Sigmoid colon (tissue), 7 donors: ENCODE data around the gene CENPW. TPM values are rescaled to one million over a fixed set of nuclear protein-coding genes. Genes with fewer than 3 reads are reported as not detected.

Source experiments
- DNase-seq: peaks from one replicate; pipeline ENCODE4 v3.0.0-alpha.2; 2019
- H3K27ac ChIP-seq, 4 donors: fragments of 200-600 bp; sonication (generic); one replicate each; pipeline ENCODE4 v1.5.1; 2016 to 2019; ENCODE audit warnings: mild to moderate bottlenecking in 1 of 4
- H3K27me3 ChIP-seq, 3 donors: fragments of 200-600 bp; sonication (generic); one replicate each; pipeline ENCODE4 v1.5.1; 2019; ENCODE audit warnings: mild to moderate bottlenecking in 1 of 3
- H3K36me3 ChIP-seq, 4 donors: fragments of 200-600 bp; sonication (generic); one replicate each; pipeline ENCODE4 v1.5.1; 2016 to 2019
- H3K4me1 ChIP-seq, 4 donors: fragments of 200-600 bp; sonication (generic); one replicate each; pipeline ENCODE4 v1.5.1; 2017 to 2019
- H3K4me3 ChIP-seq, 4 donors: fragments of 200-600 bp; sonication (generic); one replicate each; pipeline ENCODE4 v1.5.1; 2017 to 2019; ENCODE audit warnings: mild to moderate bottlenecking in 2 of 4, moderate library complexity in 1 of 4
- H3K9me3 ChIP-seq, 4 donors: fragments of 200-600 bp in 3 of 4; sonication (generic) in 3 of 4; one replicate each; pipeline versions ENCODE4 v1.5.1 to v1.6.1; 2013 to 2019
- EP300 ChIP-seq, 4 donors: sonication (generic); formaldehyde crosslinking; IDR thresholded peaks; one replicate each; pipeline ENCODE4 v1.6.1; 2017; ENCODE audit warnings: antibody characterized with exemption in 4 of 4
- POLR2A ChIP-seq, 2 donors: fragments of 450-650 bp; IDR thresholded peaks; one replicate each; pipeline ENCODE4 v1.6.1; 2016; ENCODE audit warnings: antibody characterized with exemption in 2 of 2, mild to moderate bottlenecking in 2 of 2, moderate library complexity in 2 of 2
- POLR2AphosphoS5 ChIP-seq, 4 donors: sonication (generic); formaldehyde crosslinking; IDR thresholded peaks; one replicate each; pipeline ENCODE4 v1.6.1; 2017; ENCODE audit warnings: antibody characterized with exemption in 4 of 4
- WGBS, 2 donors: extraction: QIAGEN DNeasy Blood & Tissue Kit; methylation state at CpG; one replicate each; pipeline ENCODE4 v1.1.7; 2013; 5-methylcytosine and 5-hydroxymethylcytosine counted together
- intact Hi-C: fragments of 100-400 bp; cut with DNase I; formaldehyde crosslinking; loops from one replicate; pipeline ENCODE4 v1.15.1; 2023
- polyA plus RNA-seq, 3 donors: library from polyadenylated mRNA; stranded (reverse); fragments of 200-250 nt; gene quantifications; one replicate each; pipeline ENCODE4 v1.2.3, GENCODE V29; 2013
- total RNA-seq, 4 donors: library from RNA; depleted of rRNA; stranded (reverse); fragments of >200 nt; gene quantifications; one replicate each; pipeline ENCODE4 v1.1.0, GENCODE V29; 2016
- TF ChIP-seq, protein P1 (sequence below), 4 experiments: fragments of 450-650 bp in 3 of 4; fragments of 200-600 bp in 1 of 4; IDR thresholded peaks; one replicate each; pipeline ENCODE4 v1.5.1; 2016 to 2019; ENCODE audit warnings: antibody characterized with exemption in 4 of 4, mild to moderate bottlenecking in 3 of 4, moderate library complexity in 2 of 4
- donor health status: healthy with polysubstance abuse.
- donor health status: Bipolar disorder and iron deficiency.
- donor health status: healthy.

Gene CENPW
- total and polyA plus RNA-seq, 7 donors, result 1.9 to 37.1 (median 5.2) TPM

DNA sequence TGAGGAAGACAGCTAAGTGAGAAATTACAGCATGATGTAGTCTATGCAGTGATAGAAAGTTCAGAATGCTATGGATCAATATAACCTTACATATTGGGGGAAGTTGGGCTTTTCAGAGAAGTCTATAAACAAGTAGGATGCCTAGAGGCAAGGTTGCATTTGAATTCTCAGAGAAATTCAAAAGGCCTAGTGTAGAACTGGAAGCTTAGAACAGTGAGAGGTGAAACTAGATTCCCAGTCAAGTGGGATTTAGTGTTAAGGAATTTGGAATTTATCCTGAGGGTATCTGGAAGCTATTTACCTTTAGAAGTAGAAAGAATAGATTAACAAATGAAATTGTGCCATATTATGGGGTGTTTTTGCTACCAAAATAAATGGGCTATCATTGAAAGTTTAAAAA lies 4.3 kb downstream of the CENPW start:
- no peaks in the 10 kb centered on the region for H3K27me3 ChIP-seq
- H3K27ac ChIP-seq, result no peak overlapping the region
- H3K4me3 ChIP-seq, result no peak overlapping the region
- intact Hi-C loops, result no loop called here
- no peaks in the 10 kb centered on the region for H3K9me3 ChIP-seq
- DNase-seq, result no peak
- H3K4me1 ChIP-seq, result peaks cover 0 to 16% (median 10%) of the 10 kb centered on the region in 4 donors
- H3K36me3 ChIP-seq, result no peaks in the 10 kb centered on the region
- TF ChIP-seq POLR2AphosphoS5 (IDR thresholded peaks at IDR 0.05), result no peak
- TF ChIP-seq, protein P1, sequence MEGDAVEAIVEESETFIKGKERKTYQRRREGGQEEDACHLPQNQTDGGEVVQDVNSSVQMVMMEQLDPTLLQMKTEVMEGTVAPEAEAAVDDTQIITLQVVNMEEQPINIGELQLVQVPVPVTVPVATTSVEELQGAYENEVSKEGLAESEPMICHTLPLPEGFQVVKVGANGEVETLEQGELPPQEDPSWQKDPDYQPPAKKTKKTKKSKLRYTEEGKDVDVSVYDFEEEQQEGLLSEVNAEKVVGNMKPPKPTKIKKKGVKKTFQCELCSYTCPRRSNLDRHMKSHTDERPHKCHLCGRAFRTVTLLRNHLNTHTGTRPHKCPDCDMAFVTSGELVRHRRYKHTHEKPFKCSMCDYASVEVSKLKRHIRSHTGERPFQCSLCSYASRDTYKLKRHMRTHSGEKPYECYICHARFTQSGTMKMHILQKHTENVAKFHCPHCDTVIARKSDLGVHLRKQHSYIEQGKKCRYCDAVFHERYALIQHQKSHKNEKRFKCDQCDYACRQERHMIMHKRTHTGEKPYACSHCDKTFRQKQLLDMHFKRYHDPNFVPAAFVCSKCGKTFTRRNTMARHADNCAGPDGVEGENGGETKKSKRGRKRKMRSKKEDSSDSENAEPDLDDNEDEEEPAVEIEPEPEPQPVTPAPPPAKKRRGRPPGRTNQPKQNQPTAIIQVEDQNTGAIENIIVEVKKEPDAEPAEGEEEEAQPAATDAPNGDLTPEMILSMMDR (IDR thresholded peaks at IDR 0.05), result no peak
- TF ChIP-seq EP300 (IDR thresholded peaks at IDR 0.05), result no peak
- TF ChIP-seq POLR2A (IDR thresholded peaks at IDR 0.05), result no peak

DNA sequence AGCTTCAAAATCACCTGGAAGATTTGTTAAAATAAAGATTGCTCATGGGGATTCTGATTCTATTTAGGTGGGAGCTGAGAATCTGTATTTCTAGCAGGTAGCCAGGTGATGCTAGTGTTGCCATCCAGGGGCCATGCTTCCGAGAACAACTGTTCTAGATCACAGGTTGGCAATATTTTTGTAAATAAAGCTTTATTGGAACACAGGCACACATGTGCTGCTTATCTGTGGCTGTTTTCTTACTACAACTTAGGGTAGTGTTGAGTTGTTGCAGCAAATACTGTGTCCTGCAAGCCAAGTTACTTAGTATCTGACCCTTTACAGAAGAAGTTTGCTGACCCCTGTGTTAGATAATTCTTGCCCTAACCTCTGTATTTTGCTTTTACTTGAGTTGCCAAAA lies 12.0 kb downstream of the CENPW start:
- intact Hi-C loops, result no loop called here
- TF ChIP-seq POLR2A (IDR thresholded peaks at IDR 0.05), result no peak
- no peak for TF ChIP-seq EP300 (IDR thresholded peaks at IDR 0.05)
- Histone ChIP-seq H3K4me1 (no peaks in the 10 kb centered on the region), H3K27me3 (no peaks in the 10 kb centered on the region), H3K27ac (no peak overlapping the region), H3K36me3 (no peaks in the 10 kb centered on the region), H3K4me3 (no peak overlapping the region), H3K9me3 (peaks cover 0 to 6% (median 0%) of the 10 kb centered on the region in 4 donors)
- WGBS, 2 donors, result 96 to 99% methylated on average over 1 of the region's 1 CpG
- DNase-seq, result no peak

DNA sequence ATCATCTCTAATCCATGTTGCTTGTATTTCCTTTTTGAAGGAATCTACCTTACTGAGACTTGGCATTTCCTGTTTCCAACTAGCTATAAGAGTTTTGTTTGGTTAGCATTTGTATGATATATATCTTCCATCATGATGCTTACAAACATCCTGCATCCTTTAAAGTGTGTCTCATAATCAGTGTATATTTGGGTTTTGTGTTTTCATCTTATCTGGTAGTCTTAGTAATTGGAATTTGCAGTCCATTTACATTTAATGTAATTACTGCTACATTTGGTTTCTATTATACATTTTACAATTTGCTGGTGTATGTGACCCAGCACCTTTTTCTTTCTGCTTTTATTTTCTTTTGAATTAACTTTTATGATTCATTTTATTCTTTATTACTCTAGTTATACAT lies 12.6 kb downstream of the CENPW start:
- Histone ChIP-seq H3K36me3 (no peaks in the 10 kb centered on the region), H3K4me3 (no peak overlapping the region), H3K4me1 (no peaks in the 10 kb centered on the region), H3K27ac (no peak overlapping the region), H3K9me3 (peaks cover 0 to 7% (median 0%) of the 10 kb centered on the region in 4 donors), H3K27me3 (no peaks in the 10 kb centered on the region)
- intact Hi-C loops, result no loop called here
- TF ChIP-seq POLR2A (IDR thresholded peaks at IDR 0.05) (no peak), POLR2AphosphoS5 (IDR thresholded peaks at IDR 0.05) (no peak)
- TF ChIP-seq, protein P1 (IDR thresholded peaks at IDR 0.05), result no peak
- no peak for DNase-seq

DNA sequence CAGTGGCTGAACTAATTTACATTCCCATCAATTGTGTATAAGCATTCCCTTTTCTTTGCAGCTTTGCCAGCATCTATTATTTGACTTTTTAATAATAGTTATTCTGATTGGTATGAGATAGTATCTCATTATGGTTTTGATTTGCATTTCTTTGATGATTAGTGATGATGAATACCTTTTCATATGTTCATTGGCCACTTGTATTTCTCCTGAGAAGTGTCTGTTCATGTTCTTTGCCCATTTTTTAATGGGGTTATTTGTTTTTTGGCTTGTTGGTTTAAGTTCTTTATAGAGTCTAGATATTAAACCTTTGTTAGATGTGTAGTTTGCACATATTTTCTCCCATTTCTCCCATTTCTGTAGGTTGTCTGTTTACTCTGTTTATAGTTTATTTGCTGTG lies 16.6 kb downstream of the CENPW start:
- Histone ChIP-seq H3K4me3 (no peak overlapping the region), H3K27me3 (no peaks in the 10 kb centered on the region), H3K4me1 (no peaks in the 10 kb centered on the region), H3K36me3 (no peaks in the 10 kb centered on the region), H3K9me3 (peaks cover 0 to 7% (median 0%) of the 10 kb centered on the region in 4 donors), H3K27ac (no peak overlapping the region)
- TF ChIP-seq, protein P1 (IDR thresholded peaks at IDR 0.05), result no peak
- no peak for TF ChIP-seq POLR2AphosphoS5 (IDR thresholded peaks at IDR 0.05)
- TF ChIP-seq EP300 (IDR thresholded peaks at IDR 0.05), result no peak
- TF ChIP-seq POLR2A (IDR thresholded peaks at IDR 0.05), result no peak
- intact Hi-C loops, result no loop called here
- DNase-seq, result no peak

DNA sequence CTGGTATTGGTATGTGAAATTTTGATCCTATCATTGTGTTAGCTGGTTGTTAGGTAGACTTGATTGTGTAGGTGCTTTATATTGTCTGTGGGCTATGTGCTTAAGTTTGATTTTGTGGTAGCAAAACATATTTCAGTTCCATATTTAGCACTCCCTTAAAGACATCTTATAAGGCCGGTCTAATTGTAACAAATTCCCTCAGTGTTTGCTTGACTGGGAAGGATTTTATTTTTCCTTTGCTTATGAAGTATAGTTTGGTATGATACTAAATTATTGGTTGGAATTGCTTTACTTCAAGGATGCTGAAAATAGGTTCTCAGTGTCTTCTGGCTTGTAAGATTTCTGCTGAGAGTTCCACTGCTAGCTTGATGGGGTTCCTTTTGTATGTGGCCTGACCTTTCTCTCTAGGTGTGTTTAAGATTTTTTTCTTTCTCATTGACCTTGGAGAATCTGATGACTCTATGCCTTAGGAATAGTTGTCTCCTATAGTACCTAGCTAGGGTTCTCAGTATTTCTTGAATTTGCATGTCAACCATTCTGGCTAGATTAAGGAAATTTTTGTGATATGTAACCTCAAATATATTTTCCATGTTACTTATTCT lies 20.1 kb downstream of the CENPW start:
- WGBS, 2 donors, result 96 to 97% methylated on average over 1 of the region's 1 CpG
- TF ChIP-seq, protein P1 (IDR thresholded peaks at IDR 0.05), result no peak
- TF ChIP-seq EP300 (IDR thresholded peaks at IDR 0.05) (no peak), POLR2A (IDR thresholded peaks at IDR 0.05) (no peak), POLR2AphosphoS5 (IDR thresholded peaks at IDR 0.05) (no peak)
- H3K27me3 ChIP-seq, result no peaks in the 10 kb centered on the region
- H3K36me3 ChIP-seq, result no peaks in the 10 kb centered on the region
- DNase-seq, result no peak
- H3K27ac ChIP-seq, result no peak overlapping the region
- H3K4me3 ChIP-seq, result no peak overlapping the region
- intact Hi-C loops, result loop anchor here (5.0 kb wide), 1 partner anchor 757 kb away; the partner anchor contains the start of gene RSPO3
- H3K9me3 ChIP-seq, result peaks cover 0 to 7% (median 0%) of the 10 kb centered on the region in 4 donors
- H3K4me1 ChIP-seq, result no peaks in the 10 kb centered on the region
